B cell (primary cell): Measurements from ENCODE around the gene EXD2. TPM values are rescaled to one million over a fixed set of nuclear protein-coding genes. Genes with fewer than 3 reads are reported as not detected.

Experiments
- ATAC-seq: fragments of 200-7000 bp; cut with Tn5 transposase; one replicate; pipeline ENCODE4 v1.10.0; 2021; ENCODE audit warnings: low read depth, mild to moderate bottlenecking, moderate number of reproducible peaks, moderate library complexity
- CTCF ChIA-PET: fragments of 350-600 bp; sonication (Branson Sonifier 250); formaldehyde crosslinking; loops from one replicate; lab custom pipeline; 2021; ENCODE audit warnings: antibody characterized with exemption, inconsistent platforms; lab: Charles Lee
- POLR2A ChIA-PET: fragments of 350-600 bp; sonication (Branson Sonifier 250); formaldehyde crosslinking; loops from one replicate; lab custom pipeline; 2021; ENCODE audit warnings: antibody characterized with exemption; lab: Charles Lee
- DNase-seq: peaks from one replicate; pipeline ENCODE4 v3.0.0; 2013
- H2AFZ ChIP-seq: 2 replicates; pipeline ENCODE4 v1.6.1; 2012; ENCODE audit warnings: mild to moderate bottlenecking, low read depth, low read length; ENCODE audit not compliant: insufficient read depth, poor library complexity, severe bottlenecking
- H3K27ac ChIP-seq, 2 donors: 1 replicate in 1 of 2; 2 replicates in 1 of 2; pipeline ENCODE4 v1.5.1; 2012 to 2013; ENCODE audit warnings: low read length in 2 of 2, mild to moderate bottlenecking in 2 of 2, moderate library complexity in 1 of 2
- H3K27me3 ChIP-seq, 4 experiments: fragments of 200-600 bp in 1 of 4; sonication (generic) in 1 of 4; replicated peaks in 1 of 4; 1 replicate in 2 of 4; 2 replicates in 2 of 4; pipeline versions ENCODE4 v1.6.1 to v1.7.0; 2013 to 2016; ENCODE audit warnings: low read length in 3 of 4, mild to moderate bottlenecking in 2 of 4, mixed read lengths in 1 of 4, moderate library complexity in 1 of 4; ENCODE audit not compliant: insufficient read depth in 4 of 4, control insufficient read depth in 3 of 4; ENCODE audit errors: control extremely low read depth in 1 of 4
- H3K36me3 ChIP-seq, 2 experiments: replicated peaks in 1 of 2; 1 replicate in 1 of 2; 2 replicates in 1 of 2; pipeline versions ENCODE4 v1.6.1 to v1.7.1; 2013; ENCODE audit warnings: low read length in 1 of 2; ENCODE audit not compliant: insufficient read depth in 2 of 2, control insufficient read depth in 1 of 2; ENCODE audit errors: control extremely low read depth in 1 of 2, extremely low read depth in 1 of 2
- H3K4me1 ChIP-seq, 2 donors: fragments of 200-600 bp in 1 of 2; sonication (generic) in 1 of 2; 1 replicate in 1 of 2; 2 replicates in 1 of 2; pipeline versions ENCODE4 v1.5.1 to v1.6.1; 2013 to 2017; ENCODE audit warnings: low read length in 2 of 2; ENCODE audit not compliant: control insufficient read depth in 2 of 2, insufficient read depth in 2 of 2
- H3K4me2 ChIP-seq: replicated peaks from 2 replicates; pipeline ENCODE3; 2012; ENCODE audit warnings: mild to moderate bottlenecking, low read depth, low read length; ENCODE audit not compliant: poor library complexity, severe bottlenecking
- H3K4me3 ChIP-seq, 5 experiments: fragments of 200-600 bp in 1 of 5; sonication (generic) in 1 of 5; 1 replicate in 3 of 5; 2 replicates in 2 of 5; pipeline versions ENCODE4 v1.5.1 to v1.7.0; 2011 to 2016; ENCODE audit warnings: low read length in 4 of 5, mild to moderate bottlenecking in 4 of 5, low read depth in 2 of 5, control low read depth in 1 of 5, moderate library complexity in 1 of 5; ENCODE audit not compliant: insufficient read depth in 1 of 5; ENCODE audit errors: control extremely low read depth in 1 of 5, extremely low read depth in 1 of 5
- H3K79me2 ChIP-seq: fragments of 200-600 bp; sonication (generic); one replicate; pipeline ENCODE4 v1.6.0; 2016; ENCODE audit warnings: low read length; ENCODE audit not compliant: control insufficient read depth, insufficient read depth
- H3K9ac ChIP-seq: fragments of 200-600 bp; sonication (generic); 2 replicates; pipeline ENCODE4 v1.6.1; 2017; ENCODE audit warnings: mild to moderate bottlenecking, low read length, moderate library complexity
- H3K9me3 ChIP-seq, 3 donors: one replicate each; pipeline versions ENCODE4 v1.6.1 to v1.7.1; 2013; ENCODE audit warnings: low read length in 2 of 3; ENCODE audit not compliant: control insufficient read depth in 2 of 3, insufficient read depth in 1 of 3; ENCODE audit errors: control extremely low read depth in 1 of 3
- H4K20me1 ChIP-seq: 2 replicates; pipeline ENCODE4 v1.6.0; 2012; ENCODE audit warnings: mild to moderate bottlenecking, low read length; ENCODE audit not compliant: insufficient read depth, control insufficient read depth, poor library complexity, severe bottlenecking
- H3K27ac Mint-ChIP-seq: one replicate; pipeline ENCODE4 v1.8.0; 2021; ENCODE audit warnings: mixed read lengths
- H3K27me3 Mint-ChIP-seq: one replicate; pipeline ENCODE4 v1.8.0; 2021; ENCODE audit warnings: mixed read lengths
- H3K4me1 Mint-ChIP-seq: one replicate; pipeline ENCODE4 v1.8.0; 2021; ENCODE audit warnings: mixed read lengths
- H3K4me3 Mint-ChIP-seq: one replicate; pipeline ENCODE4 v1.8.0; 2021; ENCODE audit warnings: mixed read lengths
- H3K9me3 Mint-ChIP-seq: one replicate; pipeline ENCODE4 v1.8.0; 2022; ENCODE audit warnings: mixed read lengths; ENCODE audit not compliant: insufficient read depth
- CTCF ChIP-seq: fragments of 200-600 bp; IDR thresholded peaks from one replicate; pipeline ENCODE4 v1.8.0; 2022; ENCODE audit warnings: antibody characterized with exemption, mild to moderate bottlenecking
- EZH2 ChIP-seq: IDR thresholded peaks from 2 replicates; pipeline ENCODE4 v1.6.1; 2012; ENCODE audit warnings: borderline replicate concordance, low read depth, mild to moderate bottlenecking, moderate library complexity, low read length; ENCODE audit not compliant: insufficient read depth, poor library complexity, severe bottlenecking
- WGBS: methylation state at CpG from one replicate; pipeline ENCODE4 v1.1.5; 2013; ENCODE audit warnings: missing lambda C conversion rate; ENCODE audit not compliant: insufficient coverage; 5-methylcytosine and 5-hydroxymethylcytosine counted together
- intact Hi-C: fragments of 100-400 bp; cut with micrococcal nuclease; formaldehyde crosslinking; loops from one replicate; pipeline ENCODE4 v1.10.0; 2022
- polyA plus RNA-seq: library from polyadenylated mRNA; depleted of rRNA; stranded (reverse); fragments of >200 nt; gene quantifications from 2 replicates; pipeline ENCODE4 v1.2.3, GENCODE V29; 2012
- total RNA-seq, 2 donors: library from RNA; stranded (reverse); fragments of 120-200 nt in 1 of 2; gene quantifications; 1 replicate in 1 of 2; 2 replicates in 1 of 2; pipeline versions ENCODE4 v1.2.3 to v1.2.4, GENCODE V29; 2013 to 2022

EXD2 gene
- total and polyA plus RNA-seq, 2 donors (not counting 1 experiment from before 2014, with no cell fraction given) = 3.6 to 10.0 TPM

DNA sequence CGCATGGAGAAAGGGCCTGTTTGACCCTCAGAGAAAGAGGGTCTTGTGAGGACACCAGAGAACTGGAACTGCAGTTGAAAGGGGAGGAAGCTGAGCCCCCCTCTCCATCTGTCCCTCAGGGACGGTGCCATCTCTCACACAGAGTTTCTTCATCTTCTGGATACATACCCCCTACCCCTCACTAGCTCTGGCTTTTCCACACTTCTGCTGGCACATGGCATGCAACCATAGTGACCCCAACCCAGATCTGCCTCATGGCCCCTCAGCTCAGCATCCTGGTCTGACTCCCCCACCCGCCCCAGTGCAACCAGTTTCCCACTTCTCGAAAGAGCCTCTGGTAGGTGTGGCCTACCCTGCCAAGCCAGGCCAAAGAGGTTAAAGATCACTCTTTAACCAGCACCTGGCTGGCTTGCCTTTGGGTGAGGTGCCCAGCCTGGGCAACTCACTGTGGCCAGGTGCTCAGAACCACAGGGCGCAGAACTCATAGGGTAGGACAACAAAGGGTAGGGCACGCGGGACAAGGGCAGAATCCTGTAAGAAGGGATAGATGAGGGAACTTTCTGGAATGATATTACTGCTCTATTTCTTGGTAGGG is 94.5 kb downstream of the EXD2 start:
- Histone ChIP-seq H2AFZ (no peak overlapping the region), H3K27ac (no peak overlapping the region), H3K27me3 (peaks cover 0 to under 1% (median 0%) of the 10 kb centered on the region in 4 experiments), H3K9ac (no peak overlapping the region), H3K4me1 (no peaks in the 10 kb centered on the region), H4K20me1 (no peaks in the 10 kb centered on the region), H3K79me2 (no peaks in the 10 kb centered on the region), H3K9me3 (no peaks in the 10 kb centered on the region), H3K4me2 (no peak overlapping the region), H3K4me3 (no peak overlapping the region), H3K36me3 (no peaks in the 10 kb centered on the region)
- ATAC-seq (no peak), DNase-seq (no peak)
- CTCF ChIA-PET = no interaction called here
- Mint-ChIP-seq H3K27me3 (peaks cover 11% of the 10 kb centered on the region), H3K27ac (no peak overlapping the region), H3K4me1 (no peaks in the 10 kb centered on the region), H3K9me3 (no peaks in the 10 kb centered on the region), H3K4me3 (no peak overlapping the region)
- intact Hi-C loops = no loop called here
- 86% methylated on average over 3 of the region's 7 CpGs for WGBS
- POLR2A ChIA-PET = no interaction called here
- TF ChIP-seq EZH2 (no peak), CTCF (no peak)

DNA sequence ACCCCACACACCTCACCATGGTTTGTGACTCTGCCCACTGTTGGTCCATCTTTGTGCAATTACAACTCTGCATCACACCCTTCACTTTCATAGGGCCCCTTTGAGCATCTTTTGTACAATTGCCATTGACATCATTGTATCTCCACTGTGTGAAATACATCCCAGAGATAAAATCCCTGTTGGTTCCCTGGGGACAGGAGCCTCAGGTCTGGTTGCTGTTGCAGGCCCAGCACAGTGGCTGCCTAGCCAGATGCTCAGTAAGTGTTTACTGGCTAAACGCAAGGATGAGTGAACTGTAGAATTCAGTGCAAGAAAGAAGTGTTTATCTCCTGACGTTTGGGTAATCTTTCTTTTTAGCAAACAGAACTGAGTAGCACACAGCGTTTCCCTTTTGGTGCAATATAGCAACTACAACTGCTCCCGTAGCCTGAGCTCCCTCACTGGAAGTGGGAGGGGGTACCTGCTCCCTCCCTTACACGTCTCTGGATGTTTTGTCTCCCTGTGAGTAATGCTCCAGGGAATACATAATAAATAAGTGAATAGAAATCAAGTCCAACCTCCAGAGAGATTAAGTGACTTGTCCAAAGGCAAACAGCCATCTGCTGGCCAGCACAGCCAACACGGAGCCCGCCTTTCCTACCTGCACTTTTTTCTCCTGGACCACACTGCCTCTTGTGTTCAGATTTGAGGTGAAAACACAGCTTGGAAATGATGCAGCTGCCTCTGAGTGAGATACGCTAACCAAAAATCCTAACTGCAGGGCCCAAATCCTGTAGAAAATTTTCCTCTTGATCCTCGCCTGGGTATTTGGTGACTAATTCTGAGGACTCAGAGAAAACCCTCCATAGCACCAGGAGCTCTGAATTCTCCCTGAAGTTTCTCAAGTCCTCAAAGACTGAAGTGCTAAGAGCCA is 96.1 kb downstream of the EXD2 start:
- Mint-ChIP-seq H3K4me1 (no peaks in the 10 kb centered on the region), H3K9me3 (no peaks in the 10 kb centered on the region), H3K27me3 (peaks cover 11% of the 10 kb centered on the region), H3K27ac (no peak overlapping the region), H3K4me3 (no peak overlapping the region)
- ChIA-PET POLR2A (no interaction called here), CTCF (no interaction called here)
- H3K27ac ChIP-seq = no peak overlapping the region
- no peak overlapping the region for H3K4me3 ChIP-seq
- H3K79me2 ChIP-seq = no peaks in the 10 kb centered on the region
- 95% methylated on average over 6 of the region's 9 CpGs for WGBS
- no peaks in the 10 kb centered on the region for H3K27me3 ChIP-seq
- H2AFZ ChIP-seq = no peak overlapping the region
- H3K36me3 ChIP-seq = no peaks in the 10 kb centered on the region
- no peaks in the 10 kb centered on the region for H4K20me1 ChIP-seq
- DNase-seq = no peak
- no peak overlapping the region for H3K4me2 ChIP-seq
- TF ChIP-seq CTCF (no peak), EZH2 (no peak)
- no peaks in the 10 kb centered on the region for H3K9me3 ChIP-seq
- no peaks in the 10 kb centered on the region for H3K4me1 ChIP-seq
- ATAC-seq = no peak
- no peak overlapping the region for H3K9ac ChIP-seq
- intact Hi-C loops = no loop called here
